OCI-LY3 (cell line): ENCODE data around the gene WDR4.
"Not testable (repeated sequence)": the region's sequence is repeated elsewhere in the genome, so short reads cannot be mapped to it uniquely, and the experiment has no call there.

ENCODE experiments used
- EZH2phosphoT487 ChIP-seq: fragments of 200-600 bp; shearing (Covaris generic); IDR thresholded peaks from 2 replicates; pipeline ENCODE4 v1.6.1; 2018; ENCODE audit warnings: antibody characterized with exemption, mixed run types, low read depth
- TF ChIP-seq, protein P1 (sequence below): fragments of 200-600, 300-600 bp; sonication (generic); IDR thresholded peaks from 2 replicates; pipeline ENCODE4 v1.5.1; 2014; ENCODE audit warnings: antibody characterized with exemption, low read length, low read depth

DNA sequence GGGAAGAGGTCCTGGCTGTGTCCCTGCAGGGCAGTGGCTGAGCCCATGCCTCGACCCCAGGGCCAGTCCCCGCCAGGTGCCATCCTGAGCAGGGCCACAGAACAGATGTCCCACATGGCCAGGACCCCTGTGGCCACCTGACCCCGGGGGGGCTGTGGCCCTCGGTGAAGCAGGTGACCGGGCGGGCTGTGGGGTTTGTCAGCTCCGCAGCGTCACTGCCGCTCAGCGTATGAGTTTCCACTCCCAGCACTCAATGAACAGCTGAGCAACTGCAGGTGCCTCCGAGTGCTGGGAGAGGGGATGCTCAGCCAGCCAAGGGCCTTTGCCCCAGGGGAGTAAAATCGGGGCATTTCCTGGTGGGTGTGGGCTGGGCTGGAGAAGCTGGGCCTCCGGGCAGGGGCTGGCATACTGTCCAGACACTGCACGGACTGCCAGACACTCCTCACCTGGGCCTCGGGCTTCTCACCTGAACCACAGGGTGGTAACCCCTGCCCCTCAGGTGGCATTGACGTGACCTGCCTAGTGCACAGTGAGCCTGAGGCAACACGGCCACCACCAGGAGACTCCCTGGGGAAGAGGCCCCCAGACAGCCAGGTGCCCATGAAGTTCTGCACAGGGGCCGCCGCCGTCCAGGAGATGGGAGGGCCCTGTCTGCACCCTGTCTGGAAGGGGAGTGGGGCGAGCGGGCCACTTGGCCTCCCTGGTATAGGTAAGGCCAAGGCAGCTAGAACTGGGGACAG is 37.3 kb downstream of the WDR4 start:
- TF ChIP-seq, protein P1, sequence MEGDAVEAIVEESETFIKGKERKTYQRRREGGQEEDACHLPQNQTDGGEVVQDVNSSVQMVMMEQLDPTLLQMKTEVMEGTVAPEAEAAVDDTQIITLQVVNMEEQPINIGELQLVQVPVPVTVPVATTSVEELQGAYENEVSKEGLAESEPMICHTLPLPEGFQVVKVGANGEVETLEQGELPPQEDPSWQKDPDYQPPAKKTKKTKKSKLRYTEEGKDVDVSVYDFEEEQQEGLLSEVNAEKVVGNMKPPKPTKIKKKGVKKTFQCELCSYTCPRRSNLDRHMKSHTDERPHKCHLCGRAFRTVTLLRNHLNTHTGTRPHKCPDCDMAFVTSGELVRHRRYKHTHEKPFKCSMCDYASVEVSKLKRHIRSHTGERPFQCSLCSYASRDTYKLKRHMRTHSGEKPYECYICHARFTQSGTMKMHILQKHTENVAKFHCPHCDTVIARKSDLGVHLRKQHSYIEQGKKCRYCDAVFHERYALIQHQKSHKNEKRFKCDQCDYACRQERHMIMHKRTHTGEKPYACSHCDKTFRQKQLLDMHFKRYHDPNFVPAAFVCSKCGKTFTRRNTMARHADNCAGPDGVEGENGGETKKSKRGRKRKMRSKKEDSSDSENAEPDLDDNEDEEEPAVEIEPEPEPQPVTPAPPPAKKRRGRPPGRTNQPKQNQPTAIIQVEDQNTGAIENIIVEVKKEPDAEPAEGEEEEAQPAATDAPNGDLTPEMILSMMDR: not testable (repeated sequence)
- not testable (repeated sequence) for TF ChIP-seq EZH2phosphoT487
